Mucosa of descending colon (tissue), 3 donors: ENCODE results near the gene TSPAN13. TPM values are rescaled to one million over a fixed set of nuclear protein-coding genes. Genes with fewer than 3 reads are reported as not detected.
"Not testable (repeated sequence)": the region's sequence is repeated elsewhere in the genome, so short reads cannot be mapped to it uniquely, and the experiment has no call there.

Experiments used
- ATAC-seq: fragments of 200-7000 bp; cut with Tn5 transposase; one replicate; pipeline ENCODE4 v1.9.1; 2020; ENCODE audit warnings: mild to moderate bottlenecking, moderate library complexity
- DNase-seq, 3 donors: peaks; one replicate each; pipeline ENCODE4 v3.0.0-alpha.2; 2020
- H3K36me3 ChIP-seq: fragments of 200-600 bp; one replicate; pipeline ENCODE4 v1.8.0; 2021; ENCODE audit warnings: low read depth, mild to moderate bottlenecking
- H3K4me1 ChIP-seq: fragments of 200-600 bp; one replicate; pipeline ENCODE4 v1.8.0; 2021; ENCODE audit warnings: low read depth, mild to moderate bottlenecking
- H3K4me3 ChIP-seq: fragments of 200-600 bp; one replicate; pipeline ENCODE4 v1.8.0; 2021; ENCODE audit warnings: mild to moderate bottlenecking
- H3K9me3 ChIP-seq: fragments of 200-600 bp; one replicate; pipeline ENCODE4 v1.8.0; 2021; ENCODE audit warnings: mild to moderate bottlenecking
- intact Hi-C, 2 donors: fragments of 100-400 bp; cut with DNase I in 1 of 2; cut with micrococcal nuclease in 1 of 2; formaldehyde crosslinking; loops; one replicate each; pipeline versions ENCODE4 v1.11.0 to v1.11.1; 2022; cut with DNase I, micrococcal nuclease
- total RNA-seq, 3 donors: library from RNA; stranded (reverse); fragmentation: NEBNext Ultra II Directional in 2 of 3; extraction: Animal tissue kit (Norgen Biotek cat#: 25700) in 2 of 3; gene quantifications; one replicate each; pipeline versions ENCODE4 v1.2.1 to v1.2.4, GENCODE V29; 2021 to 2023
- TF ChIP-seq, protein P1 (sequence below): fragments of 200-600 bp; IDR thresholded peaks from one replicate; pipeline ENCODE4 v1.8.0; 2022; ENCODE audit warnings: antibody characterized with exemption, mild to moderate bottlenecking
- donor health status: DM: no; HTN: no; CAD: no; lungs with moderate emphysema.
- donor health status: DM: no; HTN: no; CAD: no.
- donor health status: DM: no; HTN: yes; CAD: no.

The TSPAN13 gene
- total RNA-seq, 3 donors from 2014 or later = 38.9 to 91.4 (median 90.8) TPM

GRCh38 chr7:16765436-16765859 is 11.9 kb downstream of the TSPAN13 start:
- no peak overlapping the region for H3K4me3 ChIP-seq
- intact Hi-C loops = no loop called here
- H3K4me1 ChIP-seq = peaks cover 27% of the 10 kb centered on the region
- TF ChIP-seq, protein P1, sequence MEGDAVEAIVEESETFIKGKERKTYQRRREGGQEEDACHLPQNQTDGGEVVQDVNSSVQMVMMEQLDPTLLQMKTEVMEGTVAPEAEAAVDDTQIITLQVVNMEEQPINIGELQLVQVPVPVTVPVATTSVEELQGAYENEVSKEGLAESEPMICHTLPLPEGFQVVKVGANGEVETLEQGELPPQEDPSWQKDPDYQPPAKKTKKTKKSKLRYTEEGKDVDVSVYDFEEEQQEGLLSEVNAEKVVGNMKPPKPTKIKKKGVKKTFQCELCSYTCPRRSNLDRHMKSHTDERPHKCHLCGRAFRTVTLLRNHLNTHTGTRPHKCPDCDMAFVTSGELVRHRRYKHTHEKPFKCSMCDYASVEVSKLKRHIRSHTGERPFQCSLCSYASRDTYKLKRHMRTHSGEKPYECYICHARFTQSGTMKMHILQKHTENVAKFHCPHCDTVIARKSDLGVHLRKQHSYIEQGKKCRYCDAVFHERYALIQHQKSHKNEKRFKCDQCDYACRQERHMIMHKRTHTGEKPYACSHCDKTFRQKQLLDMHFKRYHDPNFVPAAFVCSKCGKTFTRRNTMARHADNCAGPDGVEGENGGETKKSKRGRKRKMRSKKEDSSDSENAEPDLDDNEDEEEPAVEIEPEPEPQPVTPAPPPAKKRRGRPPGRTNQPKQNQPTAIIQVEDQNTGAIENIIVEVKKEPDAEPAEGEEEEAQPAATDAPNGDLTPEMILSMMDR = no peak
- ATAC-seq = peak; percentile 78
- peak in 1 of 3 donors; percentile 21 for DNase-seq
- H3K9me3 ChIP-seq = no peaks in the 10 kb centered on the region
- H3K36me3 ChIP-seq = no peaks in the 10 kb centered on the region

DNA sequence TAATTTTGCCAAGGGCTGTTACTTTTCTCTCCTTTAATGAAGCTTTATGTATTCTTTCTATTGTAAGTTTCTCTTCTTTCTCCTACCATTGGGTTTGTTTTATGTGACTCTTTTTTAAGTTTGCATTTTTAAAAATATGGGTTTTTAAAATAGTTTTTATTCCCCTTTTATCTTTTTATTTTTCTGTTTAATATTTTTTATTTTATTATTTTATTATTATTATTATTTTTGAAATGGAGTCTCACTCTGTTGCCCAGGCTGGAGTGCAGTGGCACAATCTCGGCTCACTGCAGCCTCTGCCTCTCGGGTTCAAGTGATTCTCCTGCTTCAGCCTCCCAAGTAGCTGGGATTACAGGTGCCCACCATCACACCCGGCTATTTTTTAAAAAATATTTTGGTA is 16.4 kb downstream of the TSPAN13 start:
- intact Hi-C loops, ATAC-seq: not testable (repeated sequence)

DNA sequence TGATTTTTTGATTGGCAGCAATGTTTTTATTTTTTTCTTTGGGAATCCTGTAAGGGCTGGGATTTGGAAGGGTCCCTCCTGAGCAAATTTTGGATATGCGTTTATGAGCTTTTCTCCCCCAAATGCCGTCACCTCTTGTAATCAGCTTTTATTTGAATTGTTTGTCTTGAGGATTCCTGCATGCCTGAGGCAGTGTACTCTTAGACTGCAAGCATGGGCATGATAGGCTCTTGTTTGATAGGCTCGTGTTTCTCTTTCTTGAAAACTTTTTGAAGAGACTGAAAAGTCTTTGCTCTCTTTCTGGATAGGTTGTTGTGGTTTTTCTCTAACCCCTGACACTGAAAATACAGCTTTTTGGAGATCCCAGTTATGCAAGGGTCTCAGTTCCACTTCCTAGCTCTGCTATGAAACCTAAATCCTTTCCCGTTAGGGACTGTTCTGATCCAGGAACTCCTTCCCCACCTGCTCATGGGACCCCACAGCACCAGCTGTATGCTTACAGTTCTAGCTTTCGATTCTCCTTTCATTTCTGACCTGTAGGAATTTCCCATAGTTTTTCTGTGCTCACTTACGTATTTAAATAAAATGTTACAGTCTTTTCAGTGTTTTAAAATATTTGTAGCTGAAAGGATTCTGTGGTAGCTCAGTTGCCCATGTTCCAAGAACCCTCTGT is 17.2 kb downstream of the TSPAN13 start:
- DNase-seq (no peak), ATAC-seq (no peak)
- no peak overlapping the region for H3K4me3 ChIP-seq
- no peaks in the 10 kb centered on the region for H3K36me3 ChIP-seq
- TF ChIP-seq, protein P1 = no peak
- intact Hi-C loops = no loop called here
- no peaks in the 10 kb centered on the region for H3K9me3 ChIP-seq
- peaks cover 9% of the 10 kb centered on the region for H3K4me1 ChIP-seq

More for the DNA sequence above, 16.4 kb downstream of the TSPAN13 start:
- not testable (repeated sequence) for H3K36me3 ChIP-seq, H3K4me3 ChIP-seq, H3K9me3 ChIP-seq, DNase-seq
- H3K4me1 ChIP-seq = peaks cover 12% of the 10 kb centered on the region

- DNase-seq (no peak), ATAC-seq (no peak)
- Histone ChIP-seq H3K4me3 (no peak overlapping the region), H3K9me3 (no peaks in the 10 kb centered on the region), H3K36me3 (no peaks in the 10 kb centered on the region), H3K4me1 (no peaks in the 10 kb centered on the region)
- intact Hi-C loops = no loop called here
- TF ChIP-seq, protein P1 = no peak
Measured at GRCh38 chr7:16773326-16773725, 19.8 kb downstream of the TSPAN13 start.

DNA sequence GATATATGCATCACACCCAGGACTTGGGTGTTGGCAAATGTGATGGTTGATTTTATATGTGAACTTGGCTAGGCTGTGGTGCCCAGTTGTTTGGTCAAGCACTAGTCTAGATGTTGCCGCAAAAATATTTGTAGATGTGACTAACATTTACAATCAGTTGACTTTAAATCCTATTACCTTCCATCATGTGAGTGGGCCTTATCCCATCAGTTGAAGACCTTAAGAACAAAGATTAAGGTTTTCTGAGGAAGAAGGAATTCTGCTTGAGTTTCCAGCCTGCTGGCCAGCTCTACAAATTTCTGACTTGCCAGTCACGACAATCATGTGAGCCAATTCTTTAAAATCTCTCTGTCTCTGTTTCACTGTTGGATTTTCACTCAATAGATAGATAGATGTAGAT is 20.3 kb downstream of the TSPAN13 start:
- Histone ChIP-seq H3K36me3 (no peaks in the 10 kb centered on the region), H3K9me3 (no peaks in the 10 kb centered on the region), H3K4me1 (no peaks in the 10 kb centered on the region), H3K4me3 (no peak overlapping the region)
- no peak for DNase-seq
- TF ChIP-seq, protein P1 = no peak
- no peak for ATAC-seq
- intact Hi-C loops = no loop called here

- TF ChIP-seq, protein P1 = no peak
- H3K4me1 ChIP-seq = no peaks in the 10 kb centered on the region
- DNase-seq = no peak
- H3K9me3 ChIP-seq = no peaks in the 10 kb centered on the region
- no peak overlapping the region for H3K4me3 ChIP-seq
- no peak for ATAC-seq
- intact Hi-C loops = no loop called here
- no peaks in the 10 kb centered on the region for H3K36me3 ChIP-seq
Measured at GRCh38 chr7:16774294-16774693, 20.7 kb downstream of the TSPAN13 start.
